T47D (cell line): ENCODE results near the gene CDH12.
"Not testable (repeated sequence)": the region's sequence is repeated elsewhere in the genome, so short reads cannot be mapped to it uniquely, and the experiment has no call there.

Experiments used
- DNase-seq, 2 experiments: peaks; one replicate each; pipeline versions ENCODE4 v3.0.0 to v3.0.0-alpha.2; 2011 to 2012; ENCODE audit warnings: low read depth in 1 of 2, low spot score in 1 of 2
- JUND ChIP-seq: IDR thresholded peaks from 2 replicates; pipeline ENCODE4 v1.6.1; 2012; ENCODE audit warnings: low read depth
- in situ Hi-C: cut with HindIII; loops from 2 replicates; pipeline ENCODE4 v1.10.0; 2016; ENCODE audit warnings: low sequenced_read_pairs, low pct_unique_long_range_greater_than_20kb

CDH12 gene

DNA sequence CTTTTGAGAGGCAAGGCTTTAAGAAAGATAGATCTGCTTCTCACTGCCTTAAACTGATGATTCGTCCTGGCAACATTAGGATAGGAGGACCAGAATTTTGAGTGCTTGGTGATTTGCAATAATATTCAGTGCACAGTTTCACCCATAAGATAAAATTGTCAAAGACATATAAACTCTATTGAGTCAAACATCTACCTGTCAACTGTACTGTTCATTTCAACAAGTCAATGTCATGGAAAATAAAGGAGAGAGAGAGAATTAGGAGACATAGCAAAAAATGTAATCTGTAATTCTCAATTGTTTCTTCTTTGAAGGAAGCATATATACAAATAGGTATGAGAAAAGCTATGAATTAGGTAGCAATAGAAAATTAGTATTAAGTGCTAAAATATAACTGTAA, 237.2 kb downstream of the CDH12 start:
- no peak for TF ChIP-seq JUND
- in situ Hi-C loops: no loop called here
- no peak for DNase-seq

DNA sequence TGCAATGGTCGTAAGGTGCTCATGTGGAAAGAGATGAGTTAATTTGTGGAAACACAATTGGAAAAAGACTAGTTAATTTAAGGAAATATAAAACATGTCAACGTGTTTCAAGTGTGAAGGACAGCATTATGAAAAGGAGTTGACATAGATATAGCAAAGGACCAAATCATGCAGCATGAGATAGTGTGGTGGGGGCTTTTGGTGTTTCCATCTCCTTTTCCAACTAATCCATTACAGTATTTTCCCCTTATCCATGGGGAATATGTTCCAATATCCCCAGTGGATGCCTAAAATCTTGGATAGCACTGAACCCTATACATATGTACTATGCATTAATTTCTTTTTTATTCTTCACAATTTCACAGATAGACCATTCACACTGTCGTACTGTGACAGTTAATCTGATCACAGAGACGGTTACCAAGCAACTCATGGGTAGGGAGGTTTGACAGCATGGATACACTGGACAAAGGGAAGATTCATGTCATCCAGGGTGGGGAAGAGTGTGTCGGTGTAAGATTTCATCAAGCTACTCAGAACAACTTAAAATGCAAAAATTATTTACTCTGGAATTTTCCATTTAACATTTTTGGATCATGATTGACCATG, 238.6 kb downstream of the CDH12 start:
- DNase-seq: no peak
- no peak for TF ChIP-seq JUND
- in situ Hi-C loops: no loop called here

DNA sequence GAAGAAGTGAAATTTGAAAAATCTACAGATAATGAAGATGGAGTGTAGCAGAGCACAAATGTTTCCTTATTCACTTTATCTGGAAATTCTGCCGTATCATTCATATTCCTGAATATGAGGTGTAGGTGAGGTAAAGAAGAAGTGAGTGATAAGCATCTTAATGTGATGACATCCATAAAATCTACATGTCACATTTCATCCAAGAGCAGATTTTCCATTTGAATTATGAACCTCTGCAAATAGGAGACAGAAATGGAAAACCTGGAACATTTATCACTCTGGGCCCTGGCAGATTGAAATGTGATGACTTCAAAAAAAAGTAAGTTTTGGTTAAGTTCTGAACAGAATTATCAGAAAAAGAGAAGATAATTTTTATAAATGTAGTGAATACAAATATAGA, 240.2 kb downstream of the CDH12 start:
- in situ Hi-C loops: no loop called here
- no peak for DNase-seq

DNA sequence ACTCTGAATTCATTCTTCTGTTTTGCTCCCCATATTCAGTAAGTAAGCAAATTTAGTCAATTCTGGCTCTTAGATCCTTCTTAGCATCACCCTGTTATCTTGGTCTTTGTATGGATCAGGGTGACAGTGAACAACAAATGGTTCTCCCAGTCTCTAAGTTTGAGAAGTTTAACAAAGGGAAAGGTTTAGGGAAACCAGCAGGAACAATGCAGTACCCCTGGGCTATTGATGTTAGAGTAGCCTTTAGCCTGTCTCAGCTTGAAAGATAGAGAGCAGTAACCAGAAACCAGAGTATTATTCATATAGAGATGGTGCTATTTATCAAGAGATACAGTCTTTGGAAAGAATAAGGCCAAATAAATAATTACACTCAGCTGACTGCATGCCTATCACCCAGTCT, 241.8 kb downstream of the CDH12 start:
- in situ Hi-C loops: no loop called here
- no peak for DNase-seq
- no peak for TF ChIP-seq JUND

More for the DNA sequence above, 240.2 kb downstream of the CDH12 start:
- no peak for TF ChIP-seq JUND

DNA sequence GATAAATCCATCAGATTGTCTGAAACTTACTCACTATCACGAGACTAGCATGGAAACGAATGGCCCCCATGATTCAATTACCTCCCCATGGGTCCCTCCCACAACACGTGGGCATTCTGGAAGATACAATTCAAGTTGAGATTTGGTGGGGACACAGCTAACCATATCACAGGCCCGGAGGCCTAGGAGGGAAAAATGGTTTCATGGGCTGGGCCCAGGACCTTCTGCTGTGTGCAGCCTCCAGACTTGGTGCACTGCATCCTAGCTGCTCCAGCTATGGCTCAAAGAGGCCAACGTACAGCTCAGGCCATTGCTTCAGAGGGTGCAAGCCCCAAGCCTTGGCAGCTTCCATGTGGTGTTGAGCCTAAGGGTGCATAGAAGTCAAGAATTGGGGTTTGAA, 245.6 kb downstream of the CDH12 start:
- DNase-seq, in situ Hi-C loops: not testable (repeated sequence)

DNA sequence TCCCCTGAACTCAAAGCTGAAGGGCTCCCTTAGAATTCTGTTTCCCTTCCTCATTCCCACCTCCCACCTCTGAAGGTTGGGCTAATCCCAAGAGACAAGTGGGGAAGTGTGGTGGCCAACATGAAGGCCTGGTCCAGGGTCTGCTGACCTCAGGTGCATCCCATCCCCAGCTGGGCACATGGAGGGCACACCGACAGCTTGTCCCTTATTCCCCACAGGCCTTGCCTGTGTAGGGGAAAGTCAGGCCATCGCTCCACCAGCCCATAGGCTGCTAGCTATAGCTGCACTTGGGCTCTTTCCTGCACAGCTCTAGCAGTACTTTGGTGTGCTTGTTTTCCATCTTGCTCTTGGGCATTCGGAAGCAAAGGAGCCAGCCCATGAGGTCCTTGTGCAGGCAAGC, 247.7 kb downstream of the CDH12 start:
- no peak for TF ChIP-seq JUND

DNA sequence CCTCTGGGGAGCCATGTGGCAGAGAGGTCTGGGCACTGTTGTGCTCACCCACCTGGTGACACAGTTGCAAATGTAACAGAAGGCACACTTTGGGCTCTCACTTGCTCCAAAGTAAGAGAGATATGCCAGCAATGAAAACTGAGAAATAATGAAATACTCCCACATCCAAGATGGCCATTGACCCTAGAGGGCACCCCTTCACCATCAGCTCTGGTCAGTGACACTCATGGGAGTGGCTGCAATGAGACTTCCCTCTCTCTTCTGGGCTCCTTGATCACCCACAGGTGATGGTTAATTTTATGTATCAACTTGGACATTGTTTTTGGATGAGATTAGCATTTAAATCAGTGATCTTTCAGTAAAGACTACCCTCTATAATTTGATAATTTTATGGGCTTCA, 248.4 kb downstream of the CDH12 start:
- in situ Hi-C loops: no loop called here
- no peak for TF ChIP-seq JUND
- no peak for DNase-seq

More for the DNA sequence above, 247.7 kb downstream of the CDH12 start:
- DNase-seq: no peak
- in situ Hi-C loops: no loop called here

DNA sequence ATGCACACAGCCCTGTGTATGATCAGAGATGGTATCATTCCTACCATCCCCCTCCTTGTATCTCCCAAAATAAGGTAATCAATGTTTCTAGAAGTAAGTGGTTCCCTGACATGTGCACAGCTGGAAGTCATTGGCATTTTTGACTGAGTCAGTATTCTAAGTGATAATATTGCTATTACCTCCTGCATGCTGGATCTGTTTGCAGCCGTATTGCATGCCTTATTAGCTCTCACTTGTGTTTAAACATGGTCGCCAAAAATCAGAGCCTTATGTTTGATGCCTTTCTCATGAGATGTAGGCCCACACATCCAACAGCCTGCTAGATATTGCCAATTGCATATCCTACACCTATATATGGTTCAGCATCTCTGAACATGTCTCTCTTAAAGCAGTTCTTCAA, 254.3 kb downstream of the CDH12 start:
- DNase-seq: no peak
- in situ Hi-C loops: no loop called here
- no peak for TF ChIP-seq JUND

DNA sequence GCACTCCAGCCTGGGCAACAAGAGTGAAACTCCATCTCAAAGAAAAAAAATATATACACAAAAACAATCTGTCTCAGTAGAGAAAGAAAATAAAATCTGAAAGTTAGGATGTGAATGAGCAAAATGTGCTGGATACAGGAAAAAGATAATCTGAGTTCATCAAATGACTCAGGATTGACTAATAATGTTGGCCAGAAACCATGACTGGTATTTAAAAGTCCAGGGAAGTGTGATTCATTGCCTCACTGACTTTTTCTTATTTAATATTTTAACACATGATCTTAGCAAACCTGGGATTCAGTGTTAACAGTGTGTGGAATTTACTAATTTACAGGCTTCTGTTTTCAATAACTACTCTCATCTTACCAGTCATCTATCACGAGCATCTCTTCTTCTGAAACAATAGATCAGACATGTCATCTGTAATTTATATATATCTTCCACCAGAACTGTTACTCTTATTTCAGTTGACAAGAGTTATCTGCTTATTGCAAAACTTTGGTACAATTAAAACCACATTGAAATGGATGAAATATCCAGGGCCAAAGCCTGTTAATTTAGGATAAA, 256.7 kb downstream of the CDH12 start:
- no peak for TF ChIP-seq JUND
- no peak for DNase-seq
- in situ Hi-C loops: no loop called here

DNA sequence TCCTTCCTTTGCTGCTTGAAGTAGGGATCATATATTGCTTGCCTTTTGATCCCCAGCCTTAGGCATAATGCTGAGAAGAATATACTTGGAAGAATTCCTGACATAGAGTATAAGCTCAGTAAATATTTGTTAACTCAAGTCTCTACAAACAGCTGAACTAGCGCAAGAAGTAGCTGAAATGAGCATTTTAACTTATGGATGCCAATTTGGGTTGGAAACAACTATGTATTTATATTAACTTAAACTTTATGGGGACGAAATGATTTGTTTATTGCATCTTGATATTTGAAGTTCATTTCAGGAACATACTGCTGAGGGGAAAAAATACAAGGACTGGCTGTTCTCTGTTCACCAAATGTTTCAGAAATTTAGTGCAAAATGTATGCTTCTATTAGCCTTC, 258.7 kb downstream of the CDH12 start:
- peak in 1 of 2 experiments; percentile 45 for DNase-seq
- no peak for TF ChIP-seq JUND
- in situ Hi-C loops: no loop called here

DNA sequence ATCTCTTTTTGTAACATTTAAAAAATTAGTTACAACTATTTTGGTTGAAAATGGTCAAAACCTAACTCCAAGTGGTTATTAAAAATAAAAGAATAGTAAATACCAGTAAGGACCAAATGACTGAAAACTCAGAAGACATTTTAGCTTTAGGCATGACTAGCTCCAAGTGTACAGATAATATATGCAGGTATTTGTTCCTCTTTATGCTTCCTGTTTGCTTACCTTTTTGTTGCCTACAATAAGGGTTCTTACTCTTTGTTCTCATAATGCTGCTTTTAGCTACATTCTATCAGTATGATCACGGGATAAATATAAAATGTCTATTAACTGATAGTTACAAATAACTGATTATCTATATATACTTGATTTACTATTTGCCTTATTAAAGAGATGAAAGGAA, 259.6 kb downstream of the CDH12 start:
- in situ Hi-C loops: no loop called here
- no peak for DNase-seq
- TF ChIP-seq JUND: no peak

DNA sequence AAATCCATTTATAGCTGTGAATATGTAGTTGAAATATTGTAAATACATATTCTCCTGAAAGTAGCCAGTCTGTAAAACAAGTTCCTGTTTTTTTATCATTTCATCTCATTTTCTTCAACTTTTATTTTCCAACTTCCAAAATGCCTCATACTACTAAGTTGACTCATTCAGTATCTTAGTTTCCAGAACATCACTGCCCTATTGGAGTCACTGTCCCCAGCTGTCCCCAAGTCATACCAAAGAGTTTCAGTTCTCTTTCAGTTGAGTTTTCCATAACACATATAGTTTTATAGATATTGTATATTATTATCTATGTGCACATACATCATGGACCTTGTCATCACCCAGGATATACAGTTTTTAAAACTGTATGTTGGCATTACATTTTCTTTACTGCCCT, 261.7 kb downstream of the CDH12 start:
- in situ Hi-C loops: no loop called here
- no peak for TF ChIP-seq JUND
- no peak for DNase-seq

DNA sequence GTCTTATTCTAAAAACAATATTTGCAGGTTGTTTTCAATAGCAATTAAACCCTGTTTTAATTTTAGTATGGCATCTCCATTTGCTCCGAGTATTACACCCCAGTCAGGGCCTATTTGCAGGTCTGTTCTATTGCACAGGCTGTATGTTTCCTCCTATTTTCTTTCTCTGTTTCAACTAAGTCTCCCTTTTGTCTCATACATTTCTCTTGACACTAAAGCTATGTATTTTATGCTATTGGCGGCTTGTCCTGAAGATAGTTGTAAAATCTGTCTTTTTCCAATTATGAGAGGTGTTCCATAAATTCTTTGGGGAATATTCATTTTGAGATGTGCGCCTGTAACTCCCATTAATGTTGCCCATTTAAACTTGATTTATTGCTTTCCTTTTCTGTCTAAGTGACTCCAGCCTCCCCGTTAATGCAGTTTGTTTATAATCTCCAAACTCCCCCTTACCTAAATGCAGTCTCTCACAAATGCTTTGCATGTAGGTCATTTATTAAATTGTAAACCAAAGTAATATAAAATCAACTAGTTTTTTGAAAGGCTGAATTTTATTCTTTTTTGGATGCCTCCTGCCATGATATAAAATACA, 262.4 kb downstream of the CDH12 start:
- no peak for DNase-seq
- in situ Hi-C loops: no loop called here
- no peak for TF ChIP-seq JUND

DNA sequence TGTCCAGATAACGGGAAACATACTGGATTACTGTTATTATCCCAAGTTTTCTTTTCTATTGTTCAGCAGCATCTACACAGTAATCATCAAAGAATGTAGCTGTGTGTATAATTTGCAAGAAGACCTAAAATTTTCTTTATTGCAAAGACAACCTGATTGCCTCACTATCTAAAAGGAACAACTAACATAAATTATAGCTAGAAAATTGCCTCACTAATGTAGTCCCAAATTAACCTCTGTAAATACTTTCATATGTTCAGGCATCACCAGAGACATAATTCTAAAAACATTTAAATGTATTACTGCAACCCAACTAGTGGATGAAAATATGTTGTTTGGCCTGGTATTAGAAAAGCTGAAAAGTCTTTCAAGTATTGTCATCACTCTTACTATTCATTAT, 275.4 kb downstream of the CDH12 start:
- TF ChIP-seq JUND: no peak
- in situ Hi-C loops: no loop called here
- DNase-seq: no peak
